Measurements from ENCODE around the gene EID1. TPM values are rescaled to one million over a fixed set of nuclear protein-coding genes. Genes with fewer than 3 reads are reported as not detected.

Gene EID1
- total and polyA plus RNA-seq, 4 donors, result 45.7 to 70.6 (median 61.1) TPM

GRCh38 chr15:48869966-48870365 is 8.0 kb upstream of the EID1 start (continued):
- TF ChIP-seq RAD21 (IDR thresholded peaks at IDR 0.05) (no peak), GABPA (IDR thresholded peaks at IDR 0.05 in 1 of 2, conservative IDR thresholded peaks at IDR 0.05 in 1 of 2) (no peak)

- H3K4me3 ChIP-seq (ENCODE audit: low read depth in 1 of 3, low read length in 3 of 3), result no peak overlapping the region
- H3K9ac ChIP-seq (ENCODE audit: low read depth in 1 of 2, low read length in 2 of 2), result no peak overlapping the region
- H3K27me3 ChIP-seq (ENCODE audit: control insufficient read depth in 4 of 4, insufficient read depth in 4 of 4, low read length in 3 of 4), result no peaks in the 10 kb centered on the region
- no peaks in the 10 kb centered on the region for H3K36me3 ChIP-seq (ENCODE audit: control insufficient read depth in 4 of 4, insufficient read depth in 3 of 4, low read depth in 1 of 4, low read length in 3 of 4)
- no peak for DNase-seq (ENCODE audit: low spot score)
- TF ChIP-seq FOXA2 (IDR thresholded peaks at IDR 0.05), result no peak
- H3K4me1 ChIP-seq (ENCODE audit: control insufficient read depth in 4 of 4, insufficient read depth in 4 of 4, low read length in 3 of 4), result no peaks in the 10 kb centered on the region
- no peak overlapping the region for H3K27ac ChIP-seq (ENCODE audit: low read depth in 1 of 2, low read length in 2 of 2)
- no peaks in the 10 kb centered on the region for H3K9me3 ChIP-seq (ENCODE audit: control insufficient read depth in 4 of 4, low read length in 3 of 4)
Observed at GRCh38 chr15:48871542-48871941, 6.4 kb upstream of the EID1 start.

- TF ChIP-seq RXRA (IDR thresholded peaks at IDR 0.05), result no peak
- TF ChIP-seq NR2F2 (IDR thresholded peaks at IDR 0.05), result no peak
- TF ChIP-seq, protein P1, sequence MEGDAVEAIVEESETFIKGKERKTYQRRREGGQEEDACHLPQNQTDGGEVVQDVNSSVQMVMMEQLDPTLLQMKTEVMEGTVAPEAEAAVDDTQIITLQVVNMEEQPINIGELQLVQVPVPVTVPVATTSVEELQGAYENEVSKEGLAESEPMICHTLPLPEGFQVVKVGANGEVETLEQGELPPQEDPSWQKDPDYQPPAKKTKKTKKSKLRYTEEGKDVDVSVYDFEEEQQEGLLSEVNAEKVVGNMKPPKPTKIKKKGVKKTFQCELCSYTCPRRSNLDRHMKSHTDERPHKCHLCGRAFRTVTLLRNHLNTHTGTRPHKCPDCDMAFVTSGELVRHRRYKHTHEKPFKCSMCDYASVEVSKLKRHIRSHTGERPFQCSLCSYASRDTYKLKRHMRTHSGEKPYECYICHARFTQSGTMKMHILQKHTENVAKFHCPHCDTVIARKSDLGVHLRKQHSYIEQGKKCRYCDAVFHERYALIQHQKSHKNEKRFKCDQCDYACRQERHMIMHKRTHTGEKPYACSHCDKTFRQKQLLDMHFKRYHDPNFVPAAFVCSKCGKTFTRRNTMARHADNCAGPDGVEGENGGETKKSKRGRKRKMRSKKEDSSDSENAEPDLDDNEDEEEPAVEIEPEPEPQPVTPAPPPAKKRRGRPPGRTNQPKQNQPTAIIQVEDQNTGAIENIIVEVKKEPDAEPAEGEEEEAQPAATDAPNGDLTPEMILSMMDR (IDR thresholded peaks at IDR 0.05; ENCODE audit: low read depth, low read length, missing input control), result no peak
- TF ChIP-seq GABPA (IDR thresholded peaks at IDR 0.05 in 1 of 2, conservative IDR thresholded peaks at IDR 0.05 in 1 of 2), result no peak
- no peak for TF ChIP-seq YY1 (IDR thresholded peaks at IDR 0.05)
- TF ChIP-seq, protein P2, sequence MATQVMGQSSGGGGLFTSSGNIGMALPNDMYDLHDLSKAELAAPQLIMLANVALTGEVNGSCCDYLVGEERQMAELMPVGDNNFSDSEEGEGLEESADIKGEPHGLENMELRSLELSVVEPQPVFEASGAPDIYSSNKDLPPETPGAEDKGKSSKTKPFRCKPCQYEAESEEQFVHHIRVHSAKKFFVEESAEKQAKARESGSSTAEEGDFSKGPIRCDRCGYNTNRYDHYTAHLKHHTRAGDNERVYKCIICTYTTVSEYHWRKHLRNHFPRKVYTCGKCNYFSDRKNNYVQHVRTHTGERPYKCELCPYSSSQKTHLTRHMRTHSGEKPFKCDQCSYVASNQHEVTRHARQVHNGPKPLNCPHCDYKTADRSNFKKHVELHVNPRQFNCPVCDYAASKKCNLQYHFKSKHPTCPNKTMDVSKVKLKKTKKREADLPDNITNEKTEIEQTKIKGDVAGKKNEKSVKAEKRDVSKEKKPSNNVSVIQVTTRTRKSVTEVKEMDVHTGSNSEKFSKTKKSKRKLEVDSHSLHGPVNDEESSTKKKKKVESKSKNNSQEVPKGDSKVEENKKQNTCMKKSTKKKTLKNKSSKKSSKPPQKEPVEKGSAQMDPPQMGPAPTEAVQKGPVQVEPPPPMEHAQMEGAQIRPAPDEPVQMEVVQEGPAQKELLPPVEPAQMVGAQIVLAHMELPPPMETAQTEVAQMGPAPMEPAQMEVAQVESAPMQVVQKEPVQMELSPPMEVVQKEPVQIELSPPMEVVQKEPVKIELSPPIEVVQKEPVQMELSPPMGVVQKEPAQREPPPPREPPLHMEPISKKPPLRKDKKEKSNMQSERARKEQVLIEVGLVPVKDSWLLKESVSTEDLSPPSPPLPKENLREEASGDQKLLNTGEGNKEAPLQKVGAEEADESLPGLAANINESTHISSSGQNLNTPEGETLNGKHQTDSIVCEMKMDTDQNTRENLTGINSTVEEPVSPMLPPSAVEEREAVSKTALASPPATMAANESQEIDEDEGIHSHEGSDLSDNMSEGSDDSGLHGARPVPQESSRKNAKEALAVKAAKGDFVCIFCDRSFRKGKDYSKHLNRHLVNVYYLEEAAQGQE (IDR thresholded peaks at IDR 0.05), result no peak
- TF ChIP-seq EGR1 (IDR thresholded peaks at IDR 0.05; ENCODE audit: low read depth in 2 of 2), result no peak
- TF ChIP-seq HNF4A (conservative IDR thresholded peaks at IDR 0.05), result no peak
Observed at GRCh38 chr15:48872632-48873031, 5.3 kb upstream of the EID1 start.

More at GRCh38 chr15:48872632-48873031, 5.3 kb upstream of the EID1 start:
- no peak overlapping the region for H3K4me3 ChIP-seq (ENCODE audit: low read depth in 1 of 3, low read length in 3 of 3)
- H3K27ac ChIP-seq (ENCODE audit: low read depth in 1 of 2, low read length in 2 of 2), result no peak overlapping the region
- no peaks in the 10 kb centered on the region for H3K9me3 ChIP-seq (ENCODE audit: control insufficient read depth in 4 of 4, low read length in 3 of 4)
- H3K4me1 ChIP-seq (ENCODE audit: control insufficient read depth in 4 of 4, insufficient read depth in 4 of 4, low read length in 3 of 4), result peaks cover 0 to 4% (median 0%) of the 10 kb centered on the region in 4 donors
- no peak for DNase-seq (ENCODE audit: low spot score)
- H3K27me3 ChIP-seq (ENCODE audit: control insufficient read depth in 4 of 4, insufficient read depth in 4 of 4, low read length in 3 of 4), result no peaks in the 10 kb centered on the region
- H3K36me3 ChIP-seq (ENCODE audit: control insufficient read depth in 4 of 4, insufficient read depth in 3 of 4, low read depth in 1 of 4, low read length in 3 of 4), result no peaks in the 10 kb centered on the region
- 74% methylated on average over 2 of the region's 2 CpGs for WGBS
- no peak overlapping the region for H3K9ac ChIP-seq (ENCODE audit: low read depth in 1 of 2, low read length in 2 of 2)
